Epithelial cell of esophagus (primary cell): ENCODE measurements around the gene HOXD13.

ENCODE experiments used
- DNase-seq: peaks from one replicate; pipeline ENCODE4 v3.0.0; 2010; ENCODE audit warnings: low read depth
- H3K4me3 ChIP-seq: 2 replicates; pipeline ENCODE4 v1.5.1; 2011; ENCODE audit warnings: mild to moderate bottlenecking, low read length, control low read depth
- CTCF ChIP-seq: IDR thresholded peaks from 2 replicates; pipeline ENCODE4 v1.5.1; 2011; ENCODE audit warnings: low read depth, mild to moderate bottlenecking, low read length, control low read depth, inconsistent platforms; ENCODE audit not compliant: insufficient read depth; ENCODE audit errors: missing control alignments

Gene HOXD13

DNA sequence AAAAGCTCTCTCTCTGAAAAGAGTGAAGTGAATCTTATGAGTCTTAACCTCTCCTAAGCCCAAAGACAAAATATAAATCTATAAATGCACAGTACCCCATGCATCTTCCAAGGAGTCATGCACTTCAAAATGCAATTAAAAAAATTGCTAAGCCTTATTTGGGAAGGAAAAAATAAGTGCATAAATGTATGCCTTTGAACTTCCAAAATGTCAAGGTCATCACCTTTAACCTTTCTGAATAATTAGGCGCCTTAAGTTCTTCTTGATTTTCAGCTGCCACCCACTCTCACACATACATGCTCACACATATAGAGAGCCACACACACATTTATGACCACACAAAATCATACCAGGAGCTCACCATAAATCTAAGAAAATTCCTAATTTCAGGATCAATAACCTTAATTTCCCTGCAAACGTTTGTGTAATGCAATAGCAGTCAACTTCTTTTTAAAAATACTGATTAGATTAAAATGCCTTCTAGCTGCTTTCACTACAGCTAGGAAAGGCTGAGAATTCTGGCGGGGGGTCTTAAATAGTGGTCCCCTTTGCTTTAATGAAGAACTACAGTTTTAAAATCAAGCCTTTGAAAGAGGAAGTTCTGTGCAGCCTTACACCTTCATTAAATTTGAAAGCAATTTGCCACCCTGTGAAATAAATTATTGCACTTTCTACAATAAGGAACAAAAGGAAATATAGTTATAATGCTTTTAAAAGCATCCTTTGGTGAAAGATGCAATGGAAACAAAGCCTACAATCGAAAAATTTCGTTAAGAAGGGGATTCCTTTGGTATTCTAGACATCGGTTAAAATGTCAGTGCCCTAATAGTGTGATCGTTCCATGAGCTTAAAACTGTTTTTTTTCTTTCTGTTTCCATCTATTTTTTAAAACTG, 18.1 kb downstream of the HOXD13 start:
- DNase-seq = no peak
- TF ChIP-seq CTCF = no peak
- no peak overlapping the region for H3K4me3 ChIP-seq

GRCh38 chr2:176111309-176111663, 18.8 kb downstream of the HOXD13 start:
- DNase-seq = peak; percentile 56

DNA sequence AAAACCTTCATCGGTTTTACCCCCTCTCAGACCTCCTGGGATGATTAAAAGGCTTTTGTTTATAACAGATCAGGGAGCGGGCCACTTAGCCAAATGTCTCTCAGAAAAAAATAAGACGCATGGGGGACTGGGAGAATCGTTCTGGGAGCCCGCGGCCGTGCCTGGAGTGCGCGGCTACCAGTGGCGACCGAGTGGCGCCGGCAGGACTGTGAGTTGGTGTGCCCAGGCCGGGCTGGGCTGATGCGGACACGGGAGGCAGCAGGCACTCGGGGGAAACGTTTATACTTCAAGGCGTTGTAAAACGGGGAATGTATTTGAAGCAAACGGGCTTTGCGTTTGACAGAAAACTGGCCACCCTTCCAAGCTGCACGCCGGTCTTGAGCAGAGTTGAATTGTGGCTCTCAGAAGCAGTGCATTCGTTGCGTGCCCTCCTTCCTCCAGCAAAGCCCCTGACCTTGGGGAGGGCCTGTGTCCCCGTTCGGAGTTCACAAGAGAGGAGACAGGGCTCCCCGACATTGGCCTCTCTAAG, 19.4 kb downstream of the HOXD13 start:
- DNase-seq = no peak
- H3K4me3 ChIP-seq = no peak overlapping the region
- no peak for TF ChIP-seq CTCF

More at GRCh38 chr2:176111309-176111663, 18.8 kb downstream of the HOXD13 start:
- no peak overlapping the region for H3K4me3 ChIP-seq
- TF ChIP-seq CTCF = peak; percentile 69

- no peak for TF ChIP-seq CTCF
- no peak overlapping the region for H3K4me3 ChIP-seq
- DNase-seq = no peak
Observed at GRCh38 chr2:176112375-176113302, 20.1 kb downstream of the HOXD13 start.

GRCh38 chr2:176114120-176114929, 21.8 kb downstream of the HOXD13 start:
- no peak overlapping the region for H3K4me3 ChIP-seq
- DNase-seq = no peak
- TF ChIP-seq CTCF = no peak

DNA sequence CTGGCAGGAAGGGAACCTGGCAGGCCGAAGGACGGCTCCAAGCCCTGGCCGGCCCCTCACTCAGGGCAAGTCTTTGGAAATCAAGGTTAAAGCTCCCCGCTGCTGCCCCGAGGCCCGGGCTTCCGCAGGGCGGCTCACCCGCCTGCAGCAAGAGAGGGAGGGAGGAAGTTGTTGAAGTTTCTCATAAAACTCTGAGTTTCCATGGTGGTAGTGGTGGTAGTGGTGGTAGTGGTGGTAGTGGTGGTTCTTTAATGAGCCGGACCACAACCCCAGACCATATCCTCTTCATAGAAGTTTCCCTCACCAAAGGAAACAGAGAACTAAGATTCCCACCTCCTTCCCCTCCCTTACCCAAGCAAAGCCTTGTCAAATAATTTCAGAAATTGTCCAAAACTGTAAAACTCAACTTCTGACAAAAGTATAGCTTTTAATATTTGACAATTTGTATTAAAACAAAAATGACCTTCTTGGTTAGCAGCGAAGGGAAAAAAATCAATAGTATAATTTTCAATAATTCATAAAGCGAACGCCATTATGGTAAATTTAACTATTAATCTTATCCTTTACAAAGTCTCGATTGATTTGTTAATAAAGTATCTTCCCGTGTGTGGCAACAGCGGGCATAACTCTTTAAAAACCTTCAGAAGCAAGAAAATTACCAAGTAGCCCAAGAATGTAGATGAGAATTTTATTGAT, 22.6 kb downstream of the HOXD13 start:
- no peak overlapping the region for H3K4me3 ChIP-seq
- no peak for TF ChIP-seq CTCF
- DNase-seq = no peak
